OCI-LY7 (cell line): ENCODE measurements around the gene KCNAB3.

ENCODE experiments used
- CTCF ChIP-seq: fragments of 200-600 bp; sonication (generic); conservative IDR thresholded peaks from 2 replicates; pipeline ENCODE4 v1.5.1; 2014; ENCODE audit warnings: mild to moderate bottlenecking, antibody characterized with exemption, low read length, moderate library complexity, mixed read lengths
- EZH2phosphoT487 ChIP-seq: fragments of 200-600 bp; sonication (generic); IDR thresholded peaks from 2 replicates; pipeline ENCODE4 v1.6.1; 2018; ENCODE audit warnings: low read depth, borderline replicate concordance, mild to moderate bottlenecking, mixed run types, antibody characterized with exemption, low read length, moderate library complexity, mixed read lengths

GRCh38 chr17:7916385-7916682, 13.3 kb downstream of the KCNAB3 start:
- TF ChIP-seq CTCF (no peak), EZH2phosphoT487 (no peak)
